ENCODE results near the gene LRRC59.

LRRC59 gene

GRCh38 chr17:50382931-50383330 is 14.4 kb downstream of the LRRC59 start:
- H3K4me3 Mint-ChIP-seq = no peak overlapping the region
- H3K27ac Mint-ChIP-seq = no peak overlapping the region
- DNase-seq (ENCODE audit: low spot score in 2 of 2) (no peak), ATAC-seq (ENCODE audit: low read depth) (no peak)
- H3K36me3 Mint-ChIP-seq = peaks cover 33% of the 10 kb centered on the region
- H3K9me3 Mint-ChIP-seq = no peaks in the 10 kb centered on the region
- no peaks in the 10 kb centered on the region for H3K27me3 Mint-ChIP-seq
- H3K4me1 Mint-ChIP-seq = peaks cover 3% of the 10 kb centered on the region

- peaks cover 3% of the 10 kb centered on the region for H3K4me1 Mint-ChIP-seq
- peaks cover 25% of the 10 kb centered on the region for H3K36me3 Mint-ChIP-seq
- no peak for ATAC-seq (ENCODE audit: low read depth)
- no peaks in the 10 kb centered on the region for H3K9me3 Mint-ChIP-seq
- no peaks in the 10 kb centered on the region for H3K27me3 Mint-ChIP-seq
- H3K4me3 Mint-ChIP-seq = no peak overlapping the region
- H3K27ac Mint-ChIP-seq = no peak overlapping the region
- no peak for DNase-seq (ENCODE audit: low spot score in 2 of 2)
Measured at GRCh38 chr17:50381920-50382319, 15.4 kb downstream of the LRRC59 start.

- Mint-ChIP-seq H3K9me3 (no peaks in the 10 kb centered on the region), H3K27me3 (no peaks in the 10 kb centered on the region), H3K4me3 (no peak overlapping the region), H3K4me1 (peaks cover under 1% of the 10 kb centered on the region), H3K27ac (no peak overlapping the region), H3K36me3 (peaks cover 20% of the 10 kb centered on the region)
- DNase-seq (ENCODE audit: low spot score in 2 of 2) (no peak), ATAC-seq (ENCODE audit: low read depth) (no peak)
Measured at GRCh38 chr17:50381260-50381815, 16.0 kb downstream of the LRRC59 start.

- H3K27me3 Mint-ChIP-seq = no peaks in the 10 kb centered on the region
- H3K4me3 Mint-ChIP-seq = no peak overlapping the region
- H3K27ac Mint-ChIP-seq = no peak overlapping the region
- DNase-seq (ENCODE audit: low spot score in 2 of 2) = no peak
- H3K4me1 Mint-ChIP-seq = no peaks in the 10 kb centered on the region
- H3K9me3 Mint-ChIP-seq = no peaks in the 10 kb centered on the region
- ATAC-seq (ENCODE audit: low read depth) = no peak
- H3K36me3 Mint-ChIP-seq = peaks cover 18% of the 10 kb centered on the region
Measured at GRCh38 chr17:50380369-50381259, 16.7 kb downstream of the LRRC59 start.

GRCh38 chr17:50379351-50380132 is 17.8 kb downstream of the LRRC59 start:
- Mint-ChIP-seq H3K9me3 (no peaks in the 10 kb centered on the region), H3K4me3 (no peak overlapping the region), H3K27ac (no peak overlapping the region), H3K27me3 (no peaks in the 10 kb centered on the region), H3K36me3 (peaks cover 9% of the 10 kb centered on the region), H3K4me1 (no peaks in the 10 kb centered on the region)
- no peak for DNase-seq (ENCODE audit: low spot score in 2 of 2)
- ATAC-seq (ENCODE audit: low read depth) = no peak

GRCh38 chr17:50375858-50376538 is 21.3 kb downstream of the LRRC59 start:
- ATAC-seq (ENCODE audit: low read depth) (no peak), DNase-seq (ENCODE audit: low spot score in 2 of 2) (no peak)
- H3K27ac Mint-ChIP-seq = no peak overlapping the region
- H3K9me3 Mint-ChIP-seq = no peaks in the 10 kb centered on the region
- H3K27me3 Mint-ChIP-seq = no peaks in the 10 kb centered on the region
- no peak overlapping the region for H3K4me3 Mint-ChIP-seq
- H3K36me3 Mint-ChIP-seq = peaks cover 5% of the 10 kb centered on the region
- peaks cover 15% of the 10 kb centered on the region for H3K4me1 Mint-ChIP-seq

GRCh38 chr17:50373705-50374104 is 23.6 kb downstream of the LRRC59 start:
- ATAC-seq (ENCODE audit: low read depth) (no peak), DNase-seq (ENCODE audit: low spot score in 2 of 2) (no peak)
- Mint-ChIP-seq H3K9me3 (no peaks in the 10 kb centered on the region), H3K27me3 (no peaks in the 10 kb centered on the region), H3K27ac (no peak overlapping the region), H3K36me3 (peaks cover 5% of the 10 kb centered on the region), H3K4me3 (peak overlapping the region; percentile 14), H3K4me1 (peaks cover 15% of the 10 kb centered on the region)

- Mint-ChIP-seq H3K4me1 (peaks cover 15% of the 10 kb centered on the region), H3K4me3 (peak within 1 kb of the TSS; percentile 99), H3K36me3 (peaks cover 10% of the 10 kb centered on the region), H3K27me3 (no peaks in the 10 kb centered on the region), H3K9me3 (no peaks in the 10 kb centered on the region), H3K27ac (peak within 1 kb of the TSS; percentile 98)
- ATAC-seq (ENCODE audit: low read depth) (peak; percentile 95), DNase-seq (ENCODE audit: low spot score in 2 of 2) (peak; percentile 88 to 93)
Measured at GRCh38 chr17:50372758-50373556, 24.4 kb downstream of the LRRC59 start, which contains the start of the genes EME1 and MRPL27. EME1 (plus strand) TSS chr17:50373229; CDS start chr17:50375209, 1,980 bp downstream. MRPL27 (minus strand) TSS chr17:50373184; CDS start chr17:50373170, 14 bp downstream.

GRCh38 chr17:50372222-50372757 is 25.0 kb downstream of the LRRC59 start:
- Mint-ChIP-seq H3K27ac (peak overlapping the region; percentile 98), H3K27me3 (no peaks in the 10 kb centered on the region), H3K9me3 (no peaks in the 10 kb centered on the region), H3K36me3 (peaks cover 15% of the 10 kb centered on the region), H3K4me3 (peak overlapping the region; percentile 99), H3K4me1 (peaks cover 15% of the 10 kb centered on the region)
- DNase-seq (ENCODE audit: low spot score in 2 of 2) (no peak), ATAC-seq (ENCODE audit: low read depth) (no peak)

- Mint-ChIP-seq H3K9me3 (no peaks in the 10 kb centered on the region), H3K27ac (peak overlapping the region; percentile 14), H3K27me3 (no peaks in the 10 kb centered on the region), H3K4me1 (peaks cover 15% of the 10 kb centered on the region), H3K4me3 (peak overlapping the region; percentile 99), H3K36me3 (peaks cover 15% of the 10 kb centered on the region)
- ATAC-seq (ENCODE audit: low read depth) = no peak
- DNase-seq (ENCODE audit: low spot score in 2 of 2) = no peak
Measured at GRCh38 chr17:50371526-50371925, 25.8 kb downstream of the LRRC59 start.

- peaks cover 21% of the 10 kb centered on the region for H3K36me3 Mint-ChIP-seq
- H3K9me3 Mint-ChIP-seq = no peaks in the 10 kb centered on the region
- no peak for ATAC-seq (ENCODE audit: low read depth)
- DNase-seq (ENCODE audit: low spot score in 2 of 2) = no peak
- H3K4me3 Mint-ChIP-seq = no peak overlapping the region
- H3K27ac Mint-ChIP-seq = no peak overlapping the region
- peaks cover 15% of the 10 kb centered on the region for H3K4me1 Mint-ChIP-seq
- no peaks in the 10 kb centered on the region for H3K27me3 Mint-ChIP-seq
Measured at GRCh38 chr17:50370052-50370451, 27.3 kb downstream of the LRRC59 start.

GRCh38 chr17:50367401-50367800 is 29.9 kb downstream of the LRRC59 start:
- Mint-ChIP-seq H3K9me3 (no peaks in the 10 kb centered on the region), H3K36me3 (peaks cover 21% of the 10 kb centered on the region), H3K27me3 (no peaks in the 10 kb centered on the region), H3K27ac (no peak overlapping the region), H3K4me3 (no peak overlapping the region), H3K4me1 (peaks cover 9% of the 10 kb centered on the region)
- DNase-seq (ENCODE audit: low spot score in 2 of 2) = no peak
- ATAC-seq (ENCODE audit: low read depth) = no peak

All from memory B cell (primary cell).